Muscle layer of colon (tissue), 2 donors: ENCODE measurements around the gene PABPC4L.
"Not testable (repeated sequence)": the region's sequence is repeated elsewhere in the genome, so short reads cannot be mapped to it uniquely, and the experiment has no call there.

Experiments
- H3K27ac ChIP-seq: one replicate; pipeline ENCODE4 v1.7.0; 2013; ENCODE audit warnings: low read depth, mild to moderate bottlenecking, low read length, moderate library complexity
- H3K27me3 ChIP-seq, 2 donors: one replicate each; pipeline ENCODE4 v1.7.0; 2013; ENCODE audit warnings: low read length in 2 of 2, mild to moderate bottlenecking in 2 of 2; ENCODE audit not compliant: insufficient read depth in 2 of 2, control insufficient read depth in 1 of 2
- H3K36me3 ChIP-seq: one replicate; pipeline ENCODE4 v1.7.0; 2013; ENCODE audit warnings: mild to moderate bottlenecking, low read length; ENCODE audit not compliant: insufficient read depth
- H3K4me1 ChIP-seq: one replicate; pipeline ENCODE4 v1.7.0; 2013; ENCODE audit warnings: mild to moderate bottlenecking, low read length; ENCODE audit not compliant: insufficient read depth
- H3K4me3 ChIP-seq, 2 donors: one replicate each; pipeline ENCODE4 v1.7.0; 2013; ENCODE audit warnings: low read length in 2 of 2, low read depth in 1 of 2, mild to moderate bottlenecking in 1 of 2, moderate library complexity in 1 of 2
- H3K9ac ChIP-seq: one replicate; pipeline ENCODE4 v1.7.0; 2013; ENCODE audit warnings: low read length
- H3K9me3 ChIP-seq: one replicate; pipeline ENCODE4 v1.7.0; 2013; ENCODE audit warnings: mild to moderate bottlenecking, low read length
- donor health status: abdominal sarcoma.
- donor health status: Adenocarcinoma of cecum.

The PABPC4L gene

DNA sequence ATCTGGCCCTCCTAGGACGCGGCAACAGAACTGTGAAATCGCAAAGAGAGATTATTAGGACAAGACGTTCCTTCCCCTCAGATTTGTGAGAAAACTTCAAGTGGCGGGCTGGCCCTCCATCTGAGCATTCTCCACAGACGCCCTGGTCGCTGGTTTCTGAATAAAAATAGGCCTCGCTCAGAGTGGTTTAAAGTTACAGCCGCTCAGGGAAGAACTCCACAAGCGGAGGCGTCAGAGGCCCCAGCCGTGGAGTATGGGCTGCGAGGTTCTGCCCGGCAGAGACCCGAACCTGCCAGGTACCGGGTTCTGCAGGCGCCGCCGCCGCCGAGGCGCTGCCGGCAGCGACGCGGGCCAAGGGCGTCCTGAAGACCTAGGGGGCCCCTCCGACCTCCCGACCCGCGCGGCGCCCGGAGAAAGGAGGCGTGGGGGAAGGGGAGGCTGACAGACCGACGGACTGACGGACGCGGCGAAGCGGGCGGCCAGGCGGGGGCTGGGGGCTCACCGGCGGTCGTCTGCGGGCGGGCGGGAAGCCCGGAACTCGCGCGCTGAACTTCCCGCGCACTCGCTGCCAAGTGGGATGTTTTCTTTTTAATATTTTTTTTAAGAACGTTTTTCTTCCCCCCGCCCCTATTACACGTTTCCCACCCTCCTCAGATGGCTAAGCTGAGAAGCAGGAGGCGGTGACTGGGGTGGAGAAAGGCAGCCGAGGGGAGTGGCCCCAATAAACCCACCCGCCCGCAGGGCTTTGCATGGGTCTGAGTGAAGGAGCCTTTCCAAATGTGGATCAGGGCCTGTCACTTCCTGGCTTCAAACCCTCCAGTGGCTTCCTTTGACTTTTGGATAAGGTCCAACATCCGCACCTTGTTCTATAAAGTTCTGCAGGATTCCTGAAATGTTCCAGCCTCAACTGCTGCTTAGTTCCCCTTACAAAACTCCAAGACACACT lies at the start of gene PABPC4L:
TSS of gene PABPC4L (minus strand) at position 574 of the 946 bp plus-strand sequence. CDS start 770 bp downstream, outside the sequence.
- no peaks in the 10 kb centered on the region for H3K36me3 ChIP-seq
- H3K4me3 ChIP-seq = peak within 1 kb of the TSS; percentile 57 to 65
- H3K27me3 ChIP-seq = no peaks in the 10 kb centered on the region
- H3K9ac ChIP-seq = peak within 1 kb of the TSS; percentile 5
- no peaks in the 10 kb centered on the region for H3K9me3 ChIP-seq
- H3K4me1 ChIP-seq = peaks cover 6% of the 10 kb centered on the region
- H3K27ac ChIP-seq = peak within 1 kb of the TSS; percentile 44

DNA sequence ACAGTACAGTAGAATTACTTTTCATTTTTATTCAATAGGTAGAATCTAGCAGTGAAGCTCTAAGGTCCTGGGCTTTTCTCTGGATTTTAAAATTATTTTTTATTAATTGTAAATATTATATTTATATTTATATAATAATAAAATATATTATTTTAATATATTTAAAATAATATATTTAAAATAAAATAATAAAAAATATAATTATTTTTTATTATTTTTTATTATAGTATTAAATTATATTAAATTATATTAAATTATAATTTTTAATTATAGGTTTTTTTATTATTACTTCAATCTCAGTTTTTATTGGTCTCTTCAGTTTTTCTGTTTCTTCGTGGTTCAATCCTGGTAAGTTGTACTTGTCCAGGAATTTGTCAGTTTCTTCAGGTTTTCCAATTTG lies 49.7 kb upstream of the PABPC4L start:
- Histone ChIP-seq H3K4me1 (no peaks in the 10 kb centered on the region), H3K9me3 (no peaks in the 10 kb centered on the region), H3K4me3 (no peak overlapping the region), H3K36me3 (no peaks in the 10 kb centered on the region), H3K9ac (no peak overlapping the region), H3K27me3 (no peaks in the 10 kb centered on the region), H3K27ac (no peak overlapping the region)

DNA sequence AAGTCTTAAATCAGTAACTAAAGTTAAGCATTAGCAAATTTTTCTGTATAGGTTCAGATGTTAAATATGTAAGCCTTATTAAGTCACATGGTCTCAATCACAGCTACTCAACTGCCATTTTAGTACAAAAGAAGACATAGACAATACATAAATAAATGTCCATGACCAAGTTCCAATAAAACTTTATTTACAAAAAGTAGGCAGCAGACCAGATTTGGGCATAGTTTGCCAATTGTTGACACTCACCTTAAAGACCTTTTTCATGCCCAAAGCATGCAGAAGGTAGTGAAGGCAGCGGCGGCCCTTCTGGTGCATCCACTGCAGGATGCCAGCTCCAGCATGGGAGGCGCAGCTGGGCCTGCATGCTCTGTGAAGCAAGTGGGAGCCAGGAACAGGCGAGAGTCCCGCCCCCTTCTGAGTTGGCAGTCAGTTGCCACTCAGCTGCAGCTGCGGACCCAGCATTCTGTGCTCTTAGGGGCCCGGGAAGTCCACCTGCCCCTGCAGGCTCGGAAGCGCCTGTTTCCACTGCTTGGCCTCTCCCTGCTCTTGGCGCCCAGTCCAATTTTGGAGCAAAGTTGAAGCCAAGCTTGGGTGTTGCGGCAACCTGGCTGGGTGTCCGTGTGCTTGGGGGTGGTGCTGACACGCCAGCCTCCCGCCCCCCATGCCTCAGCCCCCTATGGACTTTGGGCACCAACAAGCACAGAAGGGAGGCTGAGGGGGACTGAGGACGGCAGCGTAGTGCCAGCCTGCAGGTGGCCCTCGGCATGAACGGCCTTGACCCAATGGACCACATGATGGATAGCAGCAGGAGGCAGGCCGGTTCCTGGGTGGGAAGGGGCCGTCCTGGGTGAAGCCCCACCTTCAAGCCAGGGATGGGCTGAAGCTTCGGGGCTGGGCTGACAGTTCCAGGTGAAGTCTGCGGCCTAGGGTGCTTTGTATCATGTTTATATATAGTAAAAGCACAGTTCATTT lies 42.4 kb upstream of the PABPC4L start:
- no peaks in the 10 kb centered on the region for H3K36me3 ChIP-seq
- no peaks in the 10 kb centered on the region for H3K4me1 ChIP-seq
- H3K27me3 ChIP-seq = no peaks in the 10 kb centered on the region
- H3K4me3 ChIP-seq = no peak overlapping the region
- no peak overlapping the region for H3K9ac ChIP-seq
- no peak overlapping the region for H3K27ac ChIP-seq
- no peaks in the 10 kb centered on the region for H3K9me3 ChIP-seq

DNA sequence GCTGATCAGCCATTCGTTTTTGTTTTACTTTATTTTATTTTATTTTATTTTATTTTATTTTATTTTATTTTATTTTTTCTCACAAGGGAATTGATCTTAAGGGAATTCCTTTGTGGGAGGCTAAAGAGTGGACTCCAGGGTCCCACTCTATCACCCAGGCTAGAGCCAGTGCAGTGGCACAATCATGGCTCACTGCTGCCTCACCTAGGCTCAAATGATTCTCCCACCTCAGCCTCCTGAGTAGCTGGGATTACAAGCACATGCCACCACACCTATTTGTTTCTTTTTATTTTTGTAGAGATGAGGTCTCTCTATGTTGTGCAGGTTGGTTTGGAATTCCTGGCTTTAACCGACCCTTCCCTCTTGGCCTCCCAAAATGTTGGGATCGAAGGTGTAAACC lies 17.5 kb upstream of the PABPC4L start:
- Histone ChIP-seq H3K4me1 (no peaks in the 10 kb centered on the region), H3K9me3 (no peaks in the 10 kb centered on the region), H3K27me3 (no peaks in the 10 kb centered on the region), H3K36me3 (no peaks in the 10 kb centered on the region), H3K9ac (no peak overlapping the region), H3K4me3 (no peak overlapping the region), H3K27ac (no peak overlapping the region)

DNA sequence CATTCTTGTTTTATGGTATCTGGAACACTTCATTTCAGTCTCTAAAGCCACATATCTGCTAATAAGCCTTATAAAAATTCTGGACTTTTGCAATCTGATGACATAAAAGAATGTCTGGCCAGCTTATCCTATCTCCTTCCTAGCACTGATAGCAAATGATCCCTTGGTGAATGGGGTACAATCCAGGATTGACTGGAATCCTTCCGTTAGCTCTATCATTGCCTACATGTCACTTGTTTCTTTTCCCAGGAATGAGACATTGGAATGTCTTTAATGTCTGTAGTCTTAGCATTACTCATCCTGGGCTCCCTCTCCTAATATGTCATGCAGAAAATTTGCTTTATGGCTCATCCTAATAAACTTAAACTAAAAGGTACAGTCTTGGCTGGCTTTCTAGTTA lies 14.8 kb upstream of the PABPC4L start:
- H3K9me3 ChIP-seq = no peaks in the 10 kb centered on the region
- H3K4me1 ChIP-seq = no peaks in the 10 kb centered on the region
- no peak overlapping the region for H3K27ac ChIP-seq
- H3K27me3 ChIP-seq = no peaks in the 10 kb centered on the region
- no peak overlapping the region for H3K4me3 ChIP-seq
- H3K36me3 ChIP-seq = no peaks in the 10 kb centered on the region
- no peak overlapping the region for H3K9ac ChIP-seq

DNA sequence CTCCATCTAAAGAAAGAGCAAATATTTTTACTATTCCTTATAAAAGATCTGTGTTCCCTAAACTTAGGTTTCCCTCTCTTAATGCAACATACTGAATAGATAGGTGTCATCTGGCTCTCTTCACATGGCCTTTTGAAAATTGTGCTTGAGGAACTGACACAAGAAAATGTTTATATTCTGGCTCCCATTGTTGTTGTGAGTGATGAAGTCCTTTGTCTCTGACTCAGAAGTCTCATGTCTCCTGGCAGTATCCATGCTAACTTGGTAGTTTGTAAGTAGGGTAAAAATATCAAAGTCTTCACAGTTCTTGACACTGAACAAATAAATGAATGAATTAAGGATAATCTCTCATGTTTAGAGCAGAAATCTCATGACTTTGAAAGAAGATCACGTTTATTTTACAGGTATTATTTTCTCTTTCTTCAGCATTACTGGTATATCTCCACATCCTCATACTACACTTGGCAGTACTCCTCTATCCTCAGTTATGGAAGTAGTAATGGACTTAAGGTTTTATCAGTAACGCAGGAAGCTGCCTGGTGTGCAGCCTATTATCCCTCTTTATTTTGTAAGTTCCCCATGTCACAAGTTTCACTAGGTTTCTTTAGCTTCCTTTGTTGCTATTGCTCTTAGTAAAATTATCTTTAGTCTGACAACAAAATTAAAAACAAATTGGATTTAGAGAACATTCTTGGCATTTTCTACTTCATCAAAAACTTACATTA lies 14.2 kb upstream of the PABPC4L start:
- Histone ChIP-seq H3K4me1 (no peaks in the 10 kb centered on the region), H3K9ac (no peak overlapping the region), H3K27ac (no peak overlapping the region), H3K4me3 (no peak overlapping the region), H3K36me3 (no peaks in the 10 kb centered on the region), H3K27me3 (no peaks in the 10 kb centered on the region), H3K9me3 (no peaks in the 10 kb centered on the region)

DNA sequence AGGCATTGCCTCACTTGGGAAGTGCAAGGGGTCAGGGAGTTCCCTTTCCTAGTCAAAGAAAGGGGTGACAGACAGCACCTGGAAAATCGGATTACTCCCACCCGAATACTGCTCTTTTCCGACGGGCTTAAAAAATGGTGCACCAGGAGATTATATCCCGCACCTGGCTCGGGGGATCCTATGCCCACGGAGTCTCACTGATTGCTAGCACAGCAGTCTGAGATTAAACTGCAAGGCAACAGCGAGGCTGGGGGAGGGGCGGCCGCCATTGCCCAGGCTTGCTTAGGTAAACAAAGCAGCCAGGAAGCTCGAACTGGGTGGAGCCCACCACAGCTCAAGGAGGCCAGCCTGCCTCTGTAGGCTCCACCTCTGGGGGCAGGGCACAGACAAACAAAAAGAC lies 6.4 kb upstream of the PABPC4L start:
- H3K27me3 ChIP-seq, H3K4me1 ChIP-seq, H3K36me3 ChIP-seq, H3K9me3 ChIP-seq, H3K4me3 ChIP-seq, H3K27ac ChIP-seq, H3K9ac ChIP-seq: not testable (repeated sequence)

DNA sequence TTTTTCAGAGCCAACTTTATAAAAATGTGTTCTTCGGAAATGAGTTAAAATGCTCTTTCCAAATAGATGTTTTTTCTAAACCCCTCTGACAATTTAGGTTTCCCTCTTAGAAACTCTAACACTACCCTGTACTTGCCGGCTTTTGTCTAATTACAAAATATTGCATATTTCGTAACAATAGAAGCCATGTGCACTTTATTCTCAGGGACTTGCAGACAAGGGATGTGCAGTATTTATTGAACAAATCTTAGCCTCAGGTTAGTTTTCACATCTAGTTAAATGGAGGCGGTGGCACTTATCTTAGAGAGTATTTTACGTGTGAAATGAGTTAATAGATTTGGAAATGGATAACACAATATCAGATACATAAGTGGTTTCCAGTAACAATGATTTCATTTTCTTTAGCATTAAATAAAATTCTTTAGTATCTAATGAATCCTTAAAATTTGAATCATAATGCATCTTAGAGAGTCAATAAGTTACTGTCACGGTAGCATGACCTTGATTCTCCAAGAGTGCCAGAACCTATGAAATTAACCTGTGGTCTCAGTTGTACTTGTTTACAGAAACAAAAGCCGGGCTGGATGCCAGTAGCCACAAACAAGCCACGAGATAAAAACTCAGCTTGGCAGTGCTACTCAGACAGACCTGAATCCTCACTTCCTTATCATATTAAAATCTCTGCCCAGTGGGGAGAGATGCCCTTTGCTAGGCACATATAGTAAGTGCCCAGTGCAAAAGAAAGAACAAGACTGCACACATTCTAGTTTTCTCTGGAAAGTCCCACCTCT lies 772 bp upstream of the PABPC4L start:
- Histone ChIP-seq H3K9me3 (no peaks in the 10 kb centered on the region), H3K9ac (no peak overlapping the region), H3K27me3 (no peaks in the 10 kb centered on the region), H3K27ac (no peak overlapping the region), H3K4me3 (peak overlapping the region in 1 of 2 donors; percentile 65), H3K4me1 (peaks cover 6% of the 10 kb centered on the region), H3K36me3 (no peaks in the 10 kb centered on the region)

DNA sequence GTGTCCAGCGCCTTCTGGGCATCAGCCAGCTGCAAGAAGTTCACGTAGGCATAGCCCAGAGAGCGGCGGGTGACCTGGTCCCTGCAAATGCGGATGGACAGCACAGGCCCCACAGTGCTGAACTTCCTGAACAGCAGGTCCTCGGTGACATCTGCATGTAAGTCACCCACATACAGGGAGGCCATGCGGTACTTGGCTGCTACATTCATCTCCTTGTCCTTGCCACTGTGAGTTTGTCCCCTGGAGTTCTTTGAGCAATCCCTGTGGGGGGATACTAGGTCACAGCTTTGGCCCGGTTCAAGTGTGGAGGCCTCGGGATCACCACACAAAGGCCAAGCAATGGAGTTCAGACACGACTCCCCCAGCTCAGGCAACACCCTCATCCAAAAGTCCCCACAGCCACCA lies 776 bp downstream of the PABPC4L start:
- no peak overlapping the region for H3K27ac ChIP-seq
- H3K27me3 ChIP-seq = no peaks in the 10 kb centered on the region
- H3K4me3 ChIP-seq = peak overlapping the region; percentile 57 to 65
- H3K9ac ChIP-seq = peak overlapping the region; percentile 5
- no peaks in the 10 kb centered on the region for H3K36me3 ChIP-seq
- no peaks in the 10 kb centered on the region for H3K9me3 ChIP-seq
- peaks cover 6% of the 10 kb centered on the region for H3K4me1 ChIP-seq

DNA sequence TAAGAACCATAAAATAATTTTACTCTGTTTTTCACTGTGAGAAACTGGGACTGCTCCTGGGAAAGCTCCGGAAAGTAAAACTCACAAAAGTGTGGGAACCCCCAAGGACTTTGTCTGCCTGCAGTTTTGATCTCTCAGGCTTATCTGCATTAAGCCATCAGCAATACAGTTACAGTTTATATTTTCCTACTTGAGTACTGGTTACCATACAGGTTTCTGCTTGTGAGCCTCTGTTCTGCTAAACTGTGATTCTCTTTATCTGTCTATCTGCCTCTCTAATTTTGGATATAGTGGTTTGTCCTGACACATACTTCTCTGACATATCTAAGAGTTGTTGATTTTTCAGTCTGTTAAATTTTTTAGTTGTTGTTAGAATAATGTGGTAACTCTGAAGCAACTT lies 11.6 kb downstream of the PABPC4L start:
- Histone ChIP-seq H3K36me3 (no peaks in the 10 kb centered on the region), H3K9me3 (no peaks in the 10 kb centered on the region), H3K4me1 (no peaks in the 10 kb centered on the region), H3K4me3 (no peak overlapping the region), H3K9ac (no peak overlapping the region), H3K27me3 (no peaks in the 10 kb centered on the region), H3K27ac (no peak overlapping the region)
